Measurements from ENCODE around the gene ARL6IP4.

ARL6IP4 gene

GRCh38 chr12:122965851-122966742, 14.4 kb upstream of the ARL6IP4 start, which contains the start of gene ABCB9:
Gene ABCB9 (minus strand): TSS chr12:122966463. CDS start chr12:122960235, 6,228 bp downstream.
- Histone ChIP-seq H3K4me1 (ENCODE audit: control insufficient read depth in 5 of 5, insufficient read depth in 5 of 5, low read length in 5 of 5) (peaks cover 0 to 38% (median 34%) of the 10 kb centered on the region in 5 donors), H3K36me3 (ENCODE audit: control insufficient read depth in 5 of 5, insufficient read depth in 5 of 5, low read length in 5 of 5) (no peaks in the 10 kb centered on the region), H3K9me3 (ENCODE audit: control insufficient read depth in 5 of 5, low read length in 5 of 5) (no peaks in the 10 kb centered on the region), H3K27me3 (ENCODE audit: control insufficient read depth in 5 of 5, insufficient read depth in 4 of 5, low read length in 5 of 5) (no peaks in the 10 kb centered on the region), H3K27ac (ENCODE audit: low read depth, low read length) (no peak within 1 kb of the TSS), H3K4me3 (ENCODE audit: low read depth in 1 of 5, low read length in 5 of 5) (peak within 1 kb of the TSS; percentile 22 to 80 (median 68)), H3K9ac (ENCODE audit: low read length in 5 of 5) (peak within 1 kb of the TSS in 4 of 5 donors; percentile 17 to 68 (median 49))

- H3K9ac ChIP-seq (ENCODE audit: low read length in 5 of 5) = peak overlapping the region in 1 of 5 donors; percentile 38
- H3K4me3 ChIP-seq (ENCODE audit: low read depth in 1 of 5, low read length in 5 of 5) = no peak overlapping the region
Measured at GRCh38 chr12:122966743-122967550, 13.5 kb upstream of the ARL6IP4 start.

DNA sequence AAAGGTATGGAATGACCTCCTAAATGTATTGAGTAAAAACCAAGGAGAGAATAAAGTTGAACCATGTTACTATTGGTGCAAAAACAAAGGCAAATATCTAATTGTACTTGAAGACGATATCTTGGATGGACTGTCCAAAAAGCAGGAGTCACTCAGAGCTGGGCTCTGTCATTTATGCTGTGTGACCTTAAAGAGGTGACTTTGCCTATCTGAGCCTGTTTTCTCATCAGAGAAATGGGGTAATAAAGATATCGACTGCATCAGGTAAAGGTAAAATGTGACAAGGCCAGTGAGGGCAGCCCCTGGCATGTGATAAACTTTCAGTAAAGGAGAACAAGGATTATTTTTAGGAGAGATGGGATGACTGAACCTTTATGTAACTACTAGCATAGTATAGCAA, 12.4 kb upstream of the ARL6IP4 start:
- no peaks in the 10 kb centered on the region for H3K27me3 ChIP-seq (ENCODE audit: control insufficient read depth in 5 of 5, insufficient read depth in 4 of 5, low read length in 5 of 5)
- no peak overlapping the region for H3K9ac ChIP-seq (ENCODE audit: low read length in 5 of 5)
- peaks cover 0 to 37% (median 30%) of the 10 kb centered on the region in 5 donors for H3K4me1 ChIP-seq (ENCODE audit: control insufficient read depth in 5 of 5, insufficient read depth in 5 of 5, low read length in 5 of 5)
- no peak overlapping the region for H3K27ac ChIP-seq (ENCODE audit: low read depth, low read length)
- H3K4me3 ChIP-seq (ENCODE audit: low read depth in 1 of 5, low read length in 5 of 5) = no peak overlapping the region
- no peaks in the 10 kb centered on the region for H3K36me3 ChIP-seq (ENCODE audit: control insufficient read depth in 5 of 5, insufficient read depth in 5 of 5, low read length in 5 of 5)
- no peaks in the 10 kb centered on the region for H3K9me3 ChIP-seq (ENCODE audit: control insufficient read depth in 5 of 5, low read length in 5 of 5)

More at GRCh38 chr12:122966743-122967550, 13.5 kb upstream of the ARL6IP4 start:
- Histone ChIP-seq H3K27ac (ENCODE audit: low read depth, low read length) (no peak overlapping the region), H3K4me1 (ENCODE audit: control insufficient read depth in 5 of 5, insufficient read depth in 5 of 5, low read length in 5 of 5) (peaks cover 0 to 35% (median 30%) of the 10 kb centered on the region in 5 donors), H3K9me3 (ENCODE audit: control insufficient read depth in 5 of 5, low read length in 5 of 5) (no peaks in the 10 kb centered on the region), H3K27me3 (ENCODE audit: control insufficient read depth in 5 of 5, insufficient read depth in 4 of 5, low read length in 5 of 5) (no peaks in the 10 kb centered on the region), H3K36me3 (ENCODE audit: control insufficient read depth in 5 of 5, insufficient read depth in 5 of 5, low read length in 5 of 5) (no peaks in the 10 kb centered on the region)

DNA sequence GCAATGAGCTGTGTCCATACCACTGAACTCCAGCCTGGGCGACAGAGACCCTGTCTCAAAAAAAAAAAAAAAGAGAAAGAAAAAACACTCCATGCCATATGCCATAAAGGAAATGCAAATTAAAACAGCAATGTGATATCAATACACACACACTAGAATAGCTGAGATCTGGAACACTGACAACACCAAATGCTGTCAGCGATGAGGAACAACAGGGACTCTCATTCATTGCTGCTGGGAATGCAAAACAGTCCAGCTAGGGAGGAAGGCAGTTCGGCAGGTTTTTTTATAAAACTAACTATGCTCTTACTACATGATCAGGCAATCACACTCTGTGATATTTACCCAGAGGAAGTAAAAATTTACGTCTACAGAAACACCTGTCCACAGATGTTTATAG, 10.8 kb upstream of the ARL6IP4 start:
- Histone ChIP-seq H3K36me3 (ENCODE audit: control insufficient read depth in 5 of 5, insufficient read depth in 5 of 5, low read length in 5 of 5) (no peaks in the 10 kb centered on the region), H3K27me3 (ENCODE audit: control insufficient read depth in 5 of 5, insufficient read depth in 4 of 5, low read length in 5 of 5) (no peaks in the 10 kb centered on the region), H3K4me3 (ENCODE audit: low read depth in 1 of 5, low read length in 5 of 5) (no peak overlapping the region), H3K4me1 (ENCODE audit: control insufficient read depth in 5 of 5, insufficient read depth in 5 of 5, low read length in 5 of 5) (peaks cover 0 to 28% (median 21%) of the 10 kb centered on the region in 5 donors), H3K9me3 (ENCODE audit: control insufficient read depth in 5 of 5, low read length in 5 of 5) (no peaks in the 10 kb centered on the region), H3K27ac (ENCODE audit: low read depth, low read length) (no peak overlapping the region), H3K9ac (ENCODE audit: low read length in 5 of 5) (no peak overlapping the region)

- Histone ChIP-seq H3K27ac (ENCODE audit: low read depth, low read length) (peak overlapping the region; percentile 97), H3K27me3 (ENCODE audit: control insufficient read depth in 5 of 5, insufficient read depth in 4 of 5, low read length in 5 of 5) (no peaks in the 10 kb centered on the region), H3K4me3 (ENCODE audit: low read depth in 1 of 5, low read length in 5 of 5) (peak overlapping the region; percentile 89 to 100 (median 94)), H3K9me3 (ENCODE audit: control insufficient read depth in 5 of 5, low read length in 5 of 5) (no peaks in the 10 kb centered on the region), H3K4me1 (ENCODE audit: control insufficient read depth in 5 of 5, insufficient read depth in 5 of 5, low read length in 5 of 5) (peaks cover 9 to 49% (median 38%) of the 10 kb centered on the region in 5 donors), H3K9ac (ENCODE audit: low read length in 5 of 5) (peak overlapping the region in 4 of 5 donors; percentile 82 to 95 (median 86)), H3K36me3 (ENCODE audit: control insufficient read depth in 5 of 5, insufficient read depth in 5 of 5, low read length in 5 of 5) (peaks cover 0 to 15% (median 10%) of the 10 kb centered on the region in 5 donors)
Measured at GRCh38 chr12:122974274-122974891, 6.1 kb upstream of the ARL6IP4 start.

DNA sequence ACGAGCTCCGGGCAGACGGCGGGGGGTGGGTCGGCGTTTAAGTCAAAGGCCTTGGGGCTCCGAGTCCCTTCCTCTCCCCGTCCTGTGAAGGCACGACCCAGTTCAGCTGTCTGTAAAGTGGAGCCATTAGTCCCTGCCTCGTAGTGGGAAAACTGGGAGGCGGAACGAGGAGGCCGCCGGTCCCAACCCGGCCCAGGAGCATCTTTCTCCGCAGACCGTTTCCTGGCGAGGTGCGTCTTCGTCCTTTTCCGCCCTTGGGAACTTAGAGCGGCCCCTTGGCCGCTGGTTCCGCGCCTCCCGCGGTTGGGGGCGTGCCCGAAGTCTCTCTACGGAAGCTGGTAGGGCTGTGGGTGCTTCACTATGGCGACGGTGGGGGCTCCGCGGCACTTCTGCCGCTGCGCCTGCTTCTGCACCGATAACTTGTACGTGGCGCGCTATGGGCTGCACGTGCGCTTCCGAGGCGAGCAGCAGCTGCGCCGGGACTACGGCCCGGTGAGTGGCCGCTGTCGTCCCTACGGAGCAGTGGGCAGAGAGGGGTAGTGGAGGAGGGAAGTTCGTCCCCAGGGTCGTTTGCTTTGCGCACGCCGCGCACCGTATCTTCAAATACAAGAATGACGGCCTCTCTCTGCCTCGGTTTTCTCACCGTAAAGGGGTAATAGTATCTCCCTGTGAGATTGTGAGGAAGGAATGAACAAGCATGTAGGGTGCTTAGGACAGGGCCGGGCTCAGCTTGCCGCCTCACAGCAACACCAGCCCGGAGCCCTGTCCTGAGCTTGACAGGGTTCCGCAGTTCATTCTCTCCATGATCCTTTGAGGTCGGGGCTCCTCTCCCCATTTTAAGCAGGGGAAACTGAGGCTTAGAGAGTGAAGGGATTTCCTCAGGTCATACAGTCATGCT, 5.3 kb upstream of the ARL6IP4 start, which contains the start of gene OGFOD2:
TSS of gene OGFOD2 (plus strand) at position 353 of the 898 bp plus-strand sequence. CDS start at position 361, 8 bp downstream.
- H3K27me3 ChIP-seq (ENCODE audit: control insufficient read depth in 5 of 5, insufficient read depth in 4 of 5, low read length in 5 of 5) = no peaks in the 10 kb centered on the region
- peaks cover 13 to 56% (median 45%) of the 10 kb centered on the region in 5 donors for H3K4me1 ChIP-seq (ENCODE audit: control insufficient read depth in 5 of 5, insufficient read depth in 5 of 5, low read length in 5 of 5)

GRCh38 chr12:122975790-122976647, 4.5 kb upstream of the ARL6IP4 start:
- Histone ChIP-seq H3K4me1 (ENCODE audit: control insufficient read depth in 5 of 5, insufficient read depth in 5 of 5, low read length in 5 of 5) (peaks cover 13 to 59% (median 48%) of the 10 kb centered on the region in 5 donors), H3K27me3 (ENCODE audit: control insufficient read depth in 5 of 5, insufficient read depth in 4 of 5, low read length in 5 of 5) (no peaks in the 10 kb centered on the region), H3K9ac (ENCODE audit: low read length in 5 of 5) (peak overlapping the region; percentile 82 to 95 (median 88)), H3K4me3 (ENCODE audit: low read depth in 1 of 5, low read length in 5 of 5) (peak overlapping the region; percentile 89 to 100 (median 90)), H3K9me3 (ENCODE audit: control insufficient read depth in 5 of 5, low read length in 5 of 5) (no peaks in the 10 kb centered on the region), H3K27ac (ENCODE audit: low read depth, low read length) (peak overlapping the region; percentile 97), H3K36me3 (ENCODE audit: control insufficient read depth in 5 of 5, insufficient read depth in 5 of 5, low read length in 5 of 5) (peaks cover 0 to 15% (median 10%) of the 10 kb centered on the region in 5 donors)

More for the DNA sequence above, 5.3 kb upstream of the ARL6IP4 start, which contains the start of gene OGFOD2:
- H3K4me3 ChIP-seq (ENCODE audit: low read depth in 1 of 5, low read length in 5 of 5) = peak within 1 kb of the TSS; percentile 89 to 100 (median 94)
- no peaks in the 10 kb centered on the region for H3K9me3 ChIP-seq (ENCODE audit: control insufficient read depth in 5 of 5, low read length in 5 of 5)
- H3K9ac ChIP-seq (ENCODE audit: low read length in 5 of 5) = peak within 1 kb of the TSS; percentile 82 to 95 (median 88)
- H3K27ac ChIP-seq (ENCODE audit: low read depth, low read length) = peak within 1 kb of the TSS; percentile 97
- H3K36me3 ChIP-seq (ENCODE audit: control insufficient read depth in 5 of 5, insufficient read depth in 5 of 5, low read length in 5 of 5) = peaks cover 0 to 15% (median 10%) of the 10 kb centered on the region in 5 donors

DNA sequence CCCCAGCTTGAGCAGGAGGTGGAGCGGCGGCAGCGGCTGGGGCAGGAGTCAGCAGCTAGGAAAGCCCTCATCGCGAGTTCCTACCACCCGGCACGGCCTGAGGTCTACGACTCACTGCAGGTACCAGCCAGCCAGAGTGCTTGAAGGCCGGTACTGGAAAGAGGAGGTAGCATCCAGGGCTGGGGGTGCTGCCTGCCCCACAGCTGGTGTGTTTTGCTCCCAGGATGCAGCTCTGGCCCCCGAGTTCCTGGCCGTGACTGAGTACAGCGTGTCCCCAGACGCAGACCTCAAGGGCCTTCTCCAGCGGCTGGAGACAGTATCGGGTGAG, 3.9 kb upstream of the ARL6IP4 start:
- H3K36me3 ChIP-seq (ENCODE audit: control insufficient read depth in 5 of 5, insufficient read depth in 5 of 5, low read length in 5 of 5) = peaks cover 0 to 15% (median 10%) of the 10 kb centered on the region in 5 donors
- H3K9me3 ChIP-seq (ENCODE audit: control insufficient read depth in 5 of 5, low read length in 5 of 5) = no peaks in the 10 kb centered on the region
- peaks cover 16 to 65% (median 54%) of the 10 kb centered on the region in 5 donors for H3K4me1 ChIP-seq (ENCODE audit: control insufficient read depth in 5 of 5, insufficient read depth in 5 of 5, low read length in 5 of 5)
- no peak overlapping the region for H3K27ac ChIP-seq (ENCODE audit: low read depth, low read length)
- H3K27me3 ChIP-seq (ENCODE audit: control insufficient read depth in 5 of 5, insufficient read depth in 4 of 5, low read length in 5 of 5) = no peaks in the 10 kb centered on the region
- peak overlapping the region in 2 of 5 donors; percentile 82 to 95 for H3K9ac ChIP-seq (ENCODE audit: low read length in 5 of 5)
- peak overlapping the region in 2 of 5 donors; percentile 90 to 100 for H3K4me3 ChIP-seq (ENCODE audit: low read depth in 1 of 5, low read length in 5 of 5)

Measured in subcutaneous abdominal adipose tissue (tissue), 5 donors.